Subcutaneous adipose tissue (tissue), 4 donors: ENCODE results near the gene PCDH9. TPM values are rescaled to one million over a fixed set of nuclear protein-coding genes. Genes with fewer than 3 reads are reported as not detected.

ENCODE experiments used
- CTCF ChIP-seq: fragments of 450-650 bp; IDR thresholded peaks from one replicate; pipeline ENCODE4 v1.5.1; 2016; ENCODE audit warnings: low read depth, mild to moderate bottlenecking, control low read depth, antibody characterized with exemption, moderate library complexity
- total RNA-seq, 4 donors: library from RNA; depleted of rRNA; stranded (reverse); fragments of >200 nt; gene quantifications; one replicate each; pipeline ENCODE4 v1.1.0, GENCODE V29; 2016

Gene PCDH9
- total RNA-seq, 4 donors from 2014 or later = 9.0 to 28.4 (median 12.0) TPM

DNA sequence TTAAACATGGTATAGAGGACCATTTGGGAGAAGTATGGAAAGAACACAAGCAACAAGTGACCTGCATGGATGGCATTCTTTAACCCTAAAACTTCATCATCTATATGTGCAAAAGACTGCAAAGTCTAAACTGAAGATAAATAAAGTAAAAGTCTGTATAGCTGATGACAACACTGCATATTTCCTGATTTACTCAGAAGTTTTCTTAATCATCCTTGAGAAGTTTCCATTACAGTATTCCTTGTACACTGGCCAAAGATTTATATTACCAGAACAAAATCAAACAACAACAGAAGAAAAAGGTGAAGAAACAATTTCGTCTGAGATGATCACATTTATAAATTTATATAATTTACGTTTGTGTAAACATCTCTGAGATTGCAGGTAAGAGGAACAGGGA, 805.7 kb downstream of the PCDH9 start:
- no peak for TF ChIP-seq CTCF

DNA sequence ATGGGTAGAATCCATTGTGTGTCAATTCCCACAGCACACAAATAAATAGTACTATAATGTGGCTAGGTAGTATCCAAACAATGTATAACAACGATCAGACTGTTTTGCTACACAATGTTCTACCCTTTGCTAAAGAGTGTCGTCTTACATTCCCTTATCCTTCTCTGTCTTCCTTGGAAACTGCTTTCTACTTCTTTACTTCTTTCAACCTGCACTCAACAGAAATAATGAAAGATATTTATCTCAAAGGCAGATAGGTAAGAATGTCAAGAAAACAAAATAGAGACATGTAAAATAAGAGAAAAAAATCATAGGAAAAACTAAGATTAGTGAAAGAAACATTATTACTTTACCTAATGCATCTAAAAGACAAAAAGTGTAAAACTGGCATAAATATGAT, 814.7 kb downstream of the PCDH9 start:
- no peak for TF ChIP-seq CTCF

DNA sequence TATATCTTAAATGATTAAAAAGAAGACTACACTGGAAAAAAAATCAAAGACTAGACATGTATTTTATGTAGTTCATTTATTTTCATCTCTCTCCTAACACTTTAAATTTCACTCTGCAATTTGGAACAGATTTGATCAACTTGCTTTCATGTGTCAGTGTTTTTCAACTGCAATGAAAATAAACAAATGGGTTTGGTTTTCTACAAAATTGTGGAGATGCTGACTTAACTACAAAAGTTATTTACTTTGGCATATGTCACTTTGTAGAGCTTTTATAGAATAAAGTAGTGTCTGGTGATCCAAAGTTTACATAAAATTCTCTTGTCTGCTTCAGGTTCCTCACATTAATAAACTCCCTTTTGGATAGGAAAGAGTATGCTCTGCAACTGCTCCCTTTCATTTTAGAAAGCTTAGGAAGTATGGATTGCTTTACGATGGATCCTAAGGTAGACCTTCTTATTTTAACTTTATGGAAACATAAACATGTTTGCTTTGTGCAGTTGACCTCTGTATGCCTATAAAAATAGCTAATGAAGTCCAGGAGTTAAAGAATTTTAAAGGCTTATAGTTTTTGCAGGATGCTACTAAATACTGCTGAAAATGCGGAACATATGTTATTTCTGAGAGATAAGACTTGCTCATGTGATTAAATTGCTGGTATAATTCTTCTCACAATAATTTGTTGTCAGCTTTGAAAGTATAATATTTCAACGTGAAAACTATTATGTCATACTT, 815.9 kb downstream of the PCDH9 start:
- TF ChIP-seq CTCF = no peak

DNA sequence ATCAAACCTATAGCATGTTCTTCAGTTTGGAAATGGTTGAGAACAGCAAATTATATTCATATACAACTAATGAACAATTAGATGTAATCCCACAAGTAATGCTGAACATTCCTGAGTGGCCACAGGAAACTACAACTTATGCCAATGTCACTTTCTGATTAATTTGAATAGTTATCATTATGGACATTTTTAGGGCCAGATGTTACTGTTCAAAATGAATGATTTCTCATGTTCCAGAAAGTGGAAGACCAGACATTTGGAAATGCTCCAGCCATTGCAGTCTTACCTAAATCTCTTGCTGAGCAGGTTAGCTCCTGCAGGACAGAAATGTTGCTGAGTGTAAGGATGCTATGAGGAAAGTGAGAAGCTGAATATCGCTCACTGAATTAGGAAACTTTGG, 819.8 kb downstream of the PCDH9 start:
- TF ChIP-seq CTCF = no peak

DNA sequence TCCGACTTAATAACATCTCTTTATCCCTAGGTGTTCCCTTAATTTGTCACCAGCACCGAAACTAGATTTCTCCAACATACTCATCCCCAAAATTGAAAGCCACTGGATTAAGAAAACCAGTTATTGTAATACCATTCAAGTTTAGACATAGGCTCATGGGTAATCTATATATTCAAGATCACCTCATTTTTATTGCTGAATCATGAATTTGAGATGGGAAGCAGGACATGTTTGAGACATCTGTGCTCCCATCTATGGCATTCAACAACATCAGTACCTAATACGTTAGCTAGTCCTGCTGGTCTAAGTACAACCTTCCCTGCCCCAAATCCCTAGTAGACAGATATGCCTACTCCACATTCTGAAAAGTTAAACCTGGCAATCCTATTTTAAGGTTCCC, 820.6 kb downstream of the PCDH9 start:
- no peak for TF ChIP-seq CTCF

GRCh38 chr13:66407128-66407527, 823.0 kb downstream of the PCDH9 start:
- TF ChIP-seq CTCF = no peak

DNA sequence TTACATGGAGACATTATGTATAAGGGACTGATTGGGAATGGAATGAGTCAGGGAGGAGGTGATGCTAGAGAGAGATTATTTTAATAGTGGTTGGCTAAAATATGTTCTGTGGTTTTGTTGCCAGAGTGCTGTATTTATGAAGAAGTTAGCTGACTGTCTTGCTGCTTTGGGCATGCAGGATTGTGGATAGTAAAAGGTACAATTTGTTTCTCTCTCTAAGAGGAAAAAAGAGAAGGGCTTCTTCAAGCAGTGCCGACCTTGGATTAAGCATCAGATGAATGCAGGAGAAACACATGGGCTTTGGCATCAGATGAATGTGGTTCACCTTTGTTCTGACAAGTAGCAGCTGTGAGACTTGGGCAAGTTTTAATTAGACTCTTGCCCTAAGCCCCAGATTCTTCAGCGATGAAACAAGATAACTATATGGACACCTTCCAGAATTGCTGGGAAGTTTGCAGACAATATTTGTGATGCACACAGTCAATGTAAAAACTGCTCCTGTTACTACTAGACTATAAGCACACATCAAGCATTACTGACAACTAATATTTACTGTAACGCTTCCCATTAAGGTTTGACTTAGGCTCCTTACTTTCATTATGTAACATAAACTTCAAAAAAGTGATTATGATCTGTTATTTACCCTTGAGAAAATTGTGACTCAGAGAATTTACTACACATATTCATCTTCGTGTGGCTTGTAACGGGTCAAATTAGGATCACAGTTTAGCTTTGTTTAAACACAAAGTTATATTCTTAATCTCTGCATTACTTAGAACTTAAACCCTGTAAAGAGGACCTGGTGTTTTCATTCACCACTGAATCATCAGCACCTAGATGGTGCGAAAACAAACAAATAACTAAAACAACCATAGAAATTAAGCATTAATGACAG, 824.0 kb downstream of the PCDH9 start:
- no peak for TF ChIP-seq CTCF
